Measurements from ENCODE around the gene FAHD2A.
"Not testable (repeated sequence)": the region's sequence is repeated elsewhere in the genome, so short reads cannot be mapped to it uniquely, and the experiment has no call there.

FAHD2A gene

GRCh38 chr2:95375532-95376150 lies 26.9 kb upstream of the FAHD2A start:
- no peak for DNase-seq (ENCODE audit: extremely low spot score)
- POLR2A ChIA-PET = no interaction called here
- TF ChIP-seq CTCF (IDR thresholded peaks at IDR 0.05; ENCODE audit: control extremely low read depth, extremely low read depth, low read depth, missing control alignments) = no peak
- CTCF ChIA-PET = interaction anchor here (2.5 kb wide), 1 partner anchor 14 kb away, joined by 8 read pairs; no protein-coding TSS in a partner anchor

GRCh38 chr2:95376311-95377215 lies 25.9 kb upstream of the FAHD2A start:
- no peak for DNase-seq (ENCODE audit: extremely low spot score)
- POLR2A ChIA-PET = no interaction called here
- CTCF ChIA-PET = interaction anchor here (2.1 kb wide), 1 partner anchor 11 kb away, joined by 6 read pairs; no protein-coding TSS in a partner anchor
- TF ChIP-seq CTCF (IDR thresholded peaks at IDR 0.05; ENCODE audit: control extremely low read depth, extremely low read depth, low read depth, missing control alignments) = no peak

GRCh38 chr2:95377216-95378123 lies 25.0 kb upstream of the FAHD2A start:
- no peak for DNase-seq (ENCODE audit: extremely low spot score)
- no peak for TF ChIP-seq CTCF (IDR thresholded peaks at IDR 0.05; ENCODE audit: control extremely low read depth, extremely low read depth, low read depth, missing control alignments)
- ChIA-PET POLR2A (no interaction called here), CTCF (interaction anchor here (1.3 to 2.1 kb wide), 3 partner anchors 10 to 65 kb away, joined by 3 to 7 read pairs (median 6); no protein-coding TSS in a partner anchor)

- DNase-seq (ENCODE audit: extremely low spot score); POLR2A ChIA-PET: not testable (repeated sequence)
- CTCF ChIA-PET = interaction anchor here (1.3 to 2.1 kb wide), 4 partner anchors 9 to 65 kb away, joined by 3 to 8 read pairs (median 6); no protein-coding TSS in a partner anchor
These were observed 24.2 kb upstream of the FAHD2A start for GRCh38 chr2:95378281-95378680.

GRCh38 chr2:95379371-95379831 lies 23.1 kb upstream of the FAHD2A start:
- POLR2A ChIA-PET = no interaction called here
- TF ChIP-seq CTCF (IDR thresholded peaks at IDR 0.05; ENCODE audit: control extremely low read depth, extremely low read depth, low read depth, missing control alignments) = no peak
- CTCF ChIA-PET = interaction anchor here (1.9 to 2.2 kb wide), 2 partner anchors 10 to 35 kb away, joined by 8 to 12 read pairs; no protein-coding TSS in a partner anchor
- DNase-seq (ENCODE audit: extremely low spot score) = no peak

GRCh38 chr2:95380280-95380679 lies 22.2 kb upstream of the FAHD2A start:
- no peak for TF ChIP-seq CTCF (IDR thresholded peaks at IDR 0.05; ENCODE audit: control extremely low read depth, extremely low read depth, low read depth, missing control alignments)
- CTCF ChIA-PET = interaction anchor here (1.9 to 2.2 kb wide), 2 partner anchors 9 to 35 kb away, joined by 8 to 12 read pairs; no protein-coding TSS in a partner anchor
- no peak for DNase-seq (ENCODE audit: extremely low spot score)
- POLR2A ChIA-PET = no interaction called here

Data from GM10248 (cell line).